Ishikawa (cell line): ENCODE data around the gene AP5B1.

Experiments
- CEBPB ChIP-seq: IDR thresholded peaks from 2 replicates; pipeline ENCODE4 v1.6.1; 2012
- CREB1 ChIP-seq: IDR thresholded peaks from 2 replicates; pipeline ENCODE4 v1.6.1; 2012; ENCODE audit warnings: low read depth
- EGR1 ChIP-seq: IDR thresholded peaks from 2 replicates; pipeline ENCODE4 v1.6.1; 2012
- EP300 ChIP-seq: IDR thresholded peaks from 2 replicates; pipeline ENCODE4 v1.6.1; 2012; ENCODE audit warnings: borderline replicate concordance
- FOXM1 ChIP-seq: IDR thresholded peaks from 2 replicates; pipeline ENCODE4 v1.6.1; 2012; ENCODE audit warnings: low read depth, borderline replicate concordance
- RAD21 ChIP-seq: IDR thresholded peaks from 2 replicates; pipeline ENCODE4 v1.6.1; 2012; ENCODE audit warnings: low read depth
- TAF1 ChIP-seq: IDR thresholded peaks from 2 replicates; pipeline ENCODE4 v1.6.1; 2012; ENCODE audit warnings: low read depth, mild to moderate bottlenecking
- TCF12 ChIP-seq: IDR thresholded peaks from 2 replicates; pipeline ENCODE4 v1.6.1; 2012; ENCODE audit warnings: low read depth
- TEAD4 ChIP-seq: IDR thresholded peaks from 2 replicates; pipeline ENCODE4 v1.6.1; 2012
- YY1 ChIP-seq: IDR thresholded peaks from 2 replicates; pipeline ENCODE4 v1.6.1; 2012; ENCODE audit warnings: low read depth
- ZBTB7A ChIP-seq: IDR thresholded peaks from 2 replicates; pipeline ENCODE4 v1.6.1; 2012; ENCODE audit warnings: low read depth
- TF ChIP-seq, protein P1 (sequence below): IDR thresholded peaks from 2 replicates; pipeline ENCODE4 v1.6.1; 2012
- TF ChIP-seq, protein P2 (sequence below): IDR thresholded peaks from 2 replicates; pipeline ENCODE4 v1.6.1; 2012
- TF ChIP-seq, protein P3 (sequence below): IDR thresholded peaks from 2 replicates; pipeline ENCODE4 v1.6.1; 2012; ENCODE audit warnings: low read depth, mild to moderate bottlenecking

DNA sequence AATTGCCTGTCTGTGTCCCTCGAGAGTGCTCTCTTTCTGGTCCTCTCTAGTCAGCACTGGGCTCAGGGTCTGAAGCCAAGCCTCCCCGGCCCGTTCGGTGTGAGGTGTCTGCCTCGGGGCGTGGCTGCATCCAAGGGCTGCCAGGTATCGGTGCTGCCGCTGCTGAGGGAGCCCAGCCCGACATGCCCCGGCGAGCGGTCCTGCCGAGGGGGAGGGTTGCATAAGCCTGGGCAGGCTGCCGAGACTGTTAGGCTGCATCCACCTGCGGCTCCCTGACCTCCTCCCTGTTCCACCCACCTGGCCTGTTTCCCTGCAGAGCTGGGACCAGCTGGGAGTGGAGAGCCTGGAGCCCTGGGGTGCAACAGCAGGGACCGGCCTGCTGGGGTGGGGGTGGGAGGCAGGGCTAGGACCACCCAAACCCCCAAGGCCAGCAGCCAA lies 12.4 kb upstream of the AP5B1 start:
- TF ChIP-seq CEBPB: peak; percentile 91
- TF ChIP-seq YY1: no peak
- TF ChIP-seq, protein P1, sequence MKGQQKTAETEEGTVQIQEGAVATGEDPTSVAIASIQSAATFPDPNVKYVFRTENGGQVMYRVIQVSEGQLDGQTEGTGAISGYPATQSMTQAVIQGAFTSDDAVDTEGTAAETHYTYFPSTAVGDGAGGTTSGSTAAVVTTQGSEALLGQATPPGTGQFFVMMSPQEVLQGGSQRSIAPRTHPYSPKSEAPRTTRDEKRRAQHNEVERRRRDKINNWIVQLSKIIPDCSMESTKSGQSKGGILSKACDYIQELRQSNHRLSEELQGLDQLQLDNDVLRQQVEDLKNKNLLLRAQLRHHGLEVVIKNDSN: no peak
- TF ChIP-seq, protein P2, sequence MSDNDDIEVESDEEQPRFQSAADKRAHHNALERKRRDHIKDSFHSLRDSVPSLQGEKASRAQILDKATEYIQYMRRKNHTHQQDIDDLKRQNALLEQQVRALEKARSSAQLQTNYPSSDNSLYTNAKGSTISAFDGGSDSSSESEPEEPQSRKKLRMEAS: no peak
- peak; percentile 49; the same call in 1 of the 2 replicates for TF ChIP-seq EP300
- TF ChIP-seq, protein P3, sequence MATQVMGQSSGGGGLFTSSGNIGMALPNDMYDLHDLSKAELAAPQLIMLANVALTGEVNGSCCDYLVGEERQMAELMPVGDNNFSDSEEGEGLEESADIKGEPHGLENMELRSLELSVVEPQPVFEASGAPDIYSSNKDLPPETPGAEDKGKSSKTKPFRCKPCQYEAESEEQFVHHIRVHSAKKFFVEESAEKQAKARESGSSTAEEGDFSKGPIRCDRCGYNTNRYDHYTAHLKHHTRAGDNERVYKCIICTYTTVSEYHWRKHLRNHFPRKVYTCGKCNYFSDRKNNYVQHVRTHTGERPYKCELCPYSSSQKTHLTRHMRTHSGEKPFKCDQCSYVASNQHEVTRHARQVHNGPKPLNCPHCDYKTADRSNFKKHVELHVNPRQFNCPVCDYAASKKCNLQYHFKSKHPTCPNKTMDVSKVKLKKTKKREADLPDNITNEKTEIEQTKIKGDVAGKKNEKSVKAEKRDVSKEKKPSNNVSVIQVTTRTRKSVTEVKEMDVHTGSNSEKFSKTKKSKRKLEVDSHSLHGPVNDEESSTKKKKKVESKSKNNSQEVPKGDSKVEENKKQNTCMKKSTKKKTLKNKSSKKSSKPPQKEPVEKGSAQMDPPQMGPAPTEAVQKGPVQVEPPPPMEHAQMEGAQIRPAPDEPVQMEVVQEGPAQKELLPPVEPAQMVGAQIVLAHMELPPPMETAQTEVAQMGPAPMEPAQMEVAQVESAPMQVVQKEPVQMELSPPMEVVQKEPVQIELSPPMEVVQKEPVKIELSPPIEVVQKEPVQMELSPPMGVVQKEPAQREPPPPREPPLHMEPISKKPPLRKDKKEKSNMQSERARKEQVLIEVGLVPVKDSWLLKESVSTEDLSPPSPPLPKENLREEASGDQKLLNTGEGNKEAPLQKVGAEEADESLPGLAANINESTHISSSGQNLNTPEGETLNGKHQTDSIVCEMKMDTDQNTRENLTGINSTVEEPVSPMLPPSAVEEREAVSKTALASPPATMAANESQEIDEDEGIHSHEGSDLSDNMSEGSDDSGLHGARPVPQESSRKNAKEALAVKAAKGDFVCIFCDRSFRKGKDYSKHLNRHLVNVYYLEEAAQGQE: no peak
- peak; percentile 32 for TF ChIP-seq TEAD4
- peak; percentile 94 for TF ChIP-seq TCF12
- no peak for TF ChIP-seq FOXM1
- no peak for TF ChIP-seq RAD21
- no peak for TF ChIP-seq TAF1
- TF ChIP-seq EGR1: no peak; the same call in 1 of the 2 replicates
- TF ChIP-seq CREB1: no peak
- TF ChIP-seq ZBTB7A: no peak; the same call in 1 of the 2 replicates
